ENCODE measurements around the gene AMOT. TPM values are rescaled to one million over a fixed set of nuclear protein-coding genes. Genes with fewer than 3 reads are reported as not detected.

The AMOT gene
- total RNA-seq, 1 experiment from 2014 or later = 1.7 TPM

GRCh38 chrX:112837531-112837930 is 3.1 kb downstream of the AMOT start:
- no peak for DNase-seq (ENCODE audit: low spot score)

- no peak for DNase-seq (ENCODE audit: low spot score)
Observed at GRCh38 chrX:112835019-112835418, 5.6 kb downstream of the AMOT start.

DNA sequence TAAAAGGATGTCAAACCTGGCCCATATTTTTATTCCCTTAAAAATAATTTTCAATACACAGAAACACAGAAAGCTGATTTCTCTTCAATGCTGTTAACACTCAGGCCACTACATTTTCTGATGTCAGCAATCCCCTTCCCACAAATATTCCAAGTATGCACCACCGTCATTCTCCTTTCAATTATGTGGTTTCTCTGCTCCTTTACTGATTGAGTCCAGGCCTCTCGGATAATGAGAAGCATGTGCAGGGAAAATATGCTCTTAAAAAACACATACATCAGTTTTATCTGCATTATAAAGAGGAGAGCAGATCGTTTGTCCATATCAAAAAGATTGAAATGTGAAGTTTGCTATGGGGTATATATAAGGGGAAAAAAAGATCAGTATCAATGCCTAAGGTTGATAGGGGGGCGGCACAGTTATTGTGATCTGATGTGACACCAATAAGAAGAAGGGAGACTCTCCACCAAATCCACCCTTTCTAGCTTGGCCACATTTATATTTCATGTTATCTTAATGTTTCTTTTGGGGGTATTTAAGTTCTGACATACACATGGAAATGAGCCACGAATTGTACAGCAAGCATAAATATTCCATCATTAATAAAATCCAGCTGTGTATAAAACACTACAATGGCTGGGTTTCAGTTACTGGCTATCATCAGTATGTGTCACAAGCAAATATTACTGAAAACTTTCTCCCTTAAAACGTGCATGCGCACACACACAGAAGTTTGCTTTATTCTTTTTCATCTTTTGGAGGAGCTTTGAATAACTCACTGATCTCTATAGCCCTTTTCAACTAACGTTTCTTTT is 6.4 kb downstream of the AMOT start:
- peak; percentile 29 for DNase-seq (ENCODE audit: low spot score)

GRCh38 chrX:112832481-112833095 is 8.0 kb downstream of the AMOT start:
- no peak for DNase-seq (ENCODE audit: low spot score)

DNA sequence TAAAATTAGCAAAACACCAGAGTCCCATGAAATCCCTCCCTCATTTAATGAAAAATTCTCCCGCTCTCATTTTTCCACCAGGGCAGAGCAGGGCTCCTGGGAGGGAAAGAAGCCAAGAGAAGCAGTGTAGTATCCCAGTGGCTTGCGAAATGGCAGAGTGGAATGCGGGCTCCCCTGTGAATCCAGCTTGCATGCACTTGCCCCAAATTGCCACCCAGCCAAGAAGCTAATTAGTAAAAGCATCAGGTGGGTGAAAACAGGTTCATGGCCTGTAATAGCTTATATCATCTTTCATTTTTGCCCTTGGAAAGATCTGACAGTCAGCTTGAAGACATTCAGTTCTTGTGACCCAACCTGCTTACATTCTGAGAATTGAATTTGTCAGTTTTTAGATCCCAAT is 10.1 kb downstream of the AMOT start:
- no peak for DNase-seq (ENCODE audit: low spot score)

- DNase-seq (ENCODE audit: low spot score) = no peak
Observed at GRCh38 chrX:112827292-112827903, 13.2 kb downstream of the AMOT start.

DNA sequence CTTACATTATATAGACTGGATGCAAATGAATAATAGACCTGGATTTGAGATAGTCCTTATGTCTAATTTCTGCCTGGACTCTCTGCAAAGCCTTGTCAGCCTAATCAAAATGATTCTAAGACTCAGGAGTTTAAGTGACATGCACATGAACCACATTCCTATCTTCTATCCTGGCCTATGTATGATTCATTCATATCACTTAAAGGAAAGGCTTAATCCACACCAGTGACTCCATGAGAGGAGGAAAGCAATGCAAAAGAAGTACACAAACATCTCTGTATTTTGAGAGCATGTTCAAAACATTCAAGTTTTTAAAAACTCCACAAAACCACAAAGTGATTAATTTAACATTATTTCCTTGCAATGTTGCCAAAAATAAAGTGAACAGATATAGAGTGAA is 14.6 kb downstream of the AMOT start:
- no peak for DNase-seq (ENCODE audit: low spot score)

DNA sequence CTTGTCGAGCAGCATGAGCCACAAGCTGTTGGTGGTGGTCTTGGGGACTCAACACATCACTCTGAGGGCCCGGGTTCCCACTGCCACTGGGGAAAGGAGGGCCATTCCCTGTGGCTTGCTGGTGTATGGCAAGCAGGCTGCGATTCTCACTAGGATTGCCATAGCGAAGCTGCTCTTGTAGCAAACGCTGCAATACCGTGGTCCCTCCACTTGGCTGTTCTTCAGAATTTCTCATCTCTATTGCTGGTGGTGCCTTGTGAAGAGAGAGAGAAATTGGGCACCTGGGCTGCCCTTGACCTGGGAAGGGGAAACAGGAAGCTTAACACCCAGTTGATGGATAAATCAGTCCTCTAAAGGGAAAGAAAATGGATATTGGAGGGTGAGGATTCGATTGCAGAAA is 17.7 kb downstream of the AMOT start:
- DNase-seq (ENCODE audit: low spot score) = no peak

DNA sequence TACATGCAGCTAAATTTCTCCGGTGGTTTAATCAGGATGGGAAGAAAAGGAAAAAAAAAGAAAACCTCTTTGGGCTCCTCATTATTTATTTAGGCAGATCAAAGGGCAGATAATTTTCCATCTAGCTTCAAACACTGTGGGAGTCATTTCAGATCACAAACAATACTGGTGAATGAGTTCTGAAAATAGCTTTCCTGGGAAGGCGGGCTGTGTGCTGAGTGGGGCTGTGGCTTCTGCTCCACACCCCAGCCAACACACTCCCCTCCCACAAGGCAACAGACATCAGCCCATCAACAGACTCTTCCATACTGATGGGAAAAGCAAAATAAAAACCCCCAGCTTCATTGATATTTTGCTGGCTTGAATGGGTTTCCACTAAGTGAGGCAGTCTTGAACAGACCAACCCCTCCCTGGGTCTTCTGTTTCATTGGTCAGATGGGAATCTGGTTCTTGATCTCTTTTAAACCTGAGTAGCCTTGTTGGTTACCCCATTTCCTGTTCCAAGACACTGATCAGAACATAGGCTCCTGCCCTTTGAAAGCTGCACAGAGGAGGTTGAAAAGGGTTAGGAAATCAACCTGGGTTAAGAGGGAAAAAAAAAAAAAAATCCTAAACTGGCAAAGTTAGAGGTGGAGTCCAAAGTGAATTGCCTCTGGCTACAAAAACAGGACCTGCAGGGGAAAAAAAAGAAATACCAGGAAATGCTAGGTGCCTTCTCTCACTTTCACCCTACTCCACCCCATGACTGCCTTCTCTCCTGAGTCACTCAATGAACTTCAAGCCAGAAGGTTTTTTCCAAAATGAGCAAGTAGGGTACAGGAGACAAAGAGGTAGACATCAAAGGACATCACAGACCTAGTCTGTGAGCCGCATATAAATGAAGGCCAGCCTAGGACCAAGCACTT is 20.0 kb downstream of the AMOT start:
- DNase-seq (ENCODE audit: low spot score) = no peak

DNA sequence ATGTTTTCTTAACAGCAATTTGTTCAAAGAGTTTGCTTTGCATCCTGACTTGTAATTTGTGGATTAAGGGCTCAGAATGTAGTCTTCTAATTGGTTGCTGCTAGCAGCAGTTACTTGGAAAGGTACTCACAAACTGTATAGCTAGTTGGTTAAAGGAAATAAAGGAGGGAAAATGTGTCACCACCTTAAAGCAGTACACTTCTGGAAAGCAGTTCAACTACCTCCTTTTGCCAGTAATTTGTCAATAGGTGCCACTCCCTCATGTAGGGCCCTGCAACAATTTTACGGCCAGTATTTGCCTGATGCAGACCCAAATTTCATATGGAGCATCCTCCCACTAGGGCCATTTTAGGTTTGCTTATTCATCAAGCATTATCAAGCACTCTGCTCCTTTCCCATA is 20.8 kb downstream of the AMOT start:
- DNase-seq (ENCODE audit: low spot score) = no peak

- no peak for DNase-seq (ENCODE audit: low spot score)
Observed at GRCh38 chrX:112819008-112819640, 21.5 kb downstream of the AMOT start.

GRCh38 chrX:112818114-112819007 is 22.3 kb downstream of the AMOT start:
- no peak for DNase-seq (ENCODE audit: low spot score)

DNA sequence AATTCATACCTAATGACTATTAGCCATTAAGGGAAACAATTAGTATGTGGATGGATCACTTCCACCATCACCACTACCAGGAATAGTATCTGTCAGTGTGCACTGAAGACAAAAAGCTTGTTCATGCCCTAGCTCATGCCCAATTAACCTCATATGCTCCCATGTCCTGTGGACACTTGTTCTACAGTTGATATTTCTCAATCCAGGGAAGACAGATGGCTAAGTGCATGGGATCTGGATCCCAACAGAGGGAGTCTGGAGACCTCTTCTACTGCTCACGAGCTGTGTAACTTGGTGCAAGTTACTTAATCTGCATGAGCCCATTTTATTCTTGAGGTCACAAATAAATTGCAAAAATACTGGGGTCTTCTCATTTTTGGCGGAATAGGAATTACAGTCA is 23.7 kb downstream of the AMOT start:
- DNase-seq (ENCODE audit: low spot score) = no peak

- no peak for DNase-seq (ENCODE audit: low spot score)
Observed at GRCh38 chrX:112814496-112814895, 26.1 kb downstream of the AMOT start.

DNA sequence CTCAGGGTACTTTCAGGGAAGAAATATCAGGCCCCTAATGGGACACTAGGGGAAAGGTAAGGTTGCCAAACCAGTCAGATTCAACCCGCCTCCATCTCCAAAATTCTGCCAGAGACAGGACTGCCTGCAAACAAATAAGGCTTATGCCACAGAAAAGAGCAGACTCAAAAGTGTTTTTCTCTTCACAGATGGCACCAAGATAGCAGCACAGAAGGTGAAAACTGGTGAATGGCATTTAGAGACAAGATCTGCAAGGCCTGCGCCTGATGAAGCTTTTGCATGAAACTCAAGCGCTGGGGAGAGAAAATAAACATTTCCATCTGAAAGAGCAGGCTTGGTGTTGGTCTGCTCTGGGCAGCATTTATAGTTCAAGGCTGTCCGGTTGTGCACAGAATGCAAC is 27.9 kb downstream of the AMOT start:
- no peak for DNase-seq (ENCODE audit: low spot score)

DNA sequence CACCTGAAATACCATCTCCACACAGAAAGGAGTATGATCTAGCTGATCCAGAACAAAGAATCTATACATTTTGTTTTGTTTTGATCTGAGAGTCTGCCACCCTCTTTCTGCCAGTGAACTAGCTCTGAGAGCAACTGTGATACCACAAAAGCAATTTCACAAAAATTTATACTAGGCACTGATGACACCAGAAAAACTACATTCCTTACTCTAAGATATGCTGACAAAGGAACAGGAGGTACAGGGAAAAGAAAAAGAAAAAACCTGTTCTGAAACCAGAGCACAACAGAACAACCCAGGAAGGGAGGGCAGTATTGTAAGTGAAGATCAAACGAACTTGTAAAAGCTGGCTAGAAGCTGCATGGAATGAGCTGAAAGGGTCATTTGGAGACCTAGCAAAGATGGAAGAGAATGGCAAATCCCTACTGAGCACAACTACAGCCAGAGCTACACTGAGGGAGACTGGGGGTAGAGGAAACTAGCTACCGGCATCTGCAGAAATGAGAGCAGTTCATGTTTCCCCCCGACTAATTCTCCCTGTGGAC is 31.9 kb downstream of the AMOT start:
- DNase-seq (ENCODE audit: low spot score) = no peak

DNA sequence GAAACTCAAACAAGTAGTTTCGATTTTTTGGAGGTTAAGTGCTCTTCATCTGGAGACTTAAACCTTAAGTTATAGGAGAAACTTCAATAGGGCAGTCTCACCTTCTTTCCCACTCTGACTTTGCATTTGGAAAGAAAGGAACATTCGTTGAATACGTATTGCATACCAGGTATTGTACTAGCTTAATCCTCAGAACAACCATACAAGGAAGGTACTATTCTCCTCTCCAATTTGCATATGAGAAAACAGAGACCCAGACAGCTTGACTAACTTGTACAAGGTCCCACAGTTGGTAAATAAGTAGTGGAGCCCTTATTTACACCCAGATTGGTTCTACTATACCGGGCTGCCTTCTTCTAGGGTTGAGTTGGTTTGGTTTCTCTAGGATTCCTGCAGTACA is 32.6 kb downstream of the AMOT start:
- DNase-seq (ENCODE audit: low spot score) = no peak

DNA sequence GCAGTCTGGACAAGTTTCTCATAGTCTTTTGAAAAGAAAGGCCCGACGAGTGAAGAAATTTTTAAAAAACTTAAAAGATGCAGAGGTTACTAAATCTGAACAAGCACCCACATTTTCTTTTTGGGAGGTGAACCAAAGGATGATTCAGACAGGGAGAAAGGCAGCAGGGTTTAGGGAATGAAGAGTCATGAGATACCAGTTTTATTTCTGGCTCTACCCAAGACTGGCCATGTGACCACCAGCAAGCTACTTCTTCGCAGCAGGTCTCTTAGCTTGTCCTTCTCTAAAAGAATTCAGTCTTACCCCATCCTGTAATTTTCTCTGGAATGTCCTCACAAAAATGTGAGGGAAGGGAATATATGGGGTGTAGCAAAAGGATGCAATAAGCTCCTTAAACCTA is 37.6 kb downstream of the AMOT start:
- DNase-seq (ENCODE audit: low spot score) = no peak

GRCh38 chrX:112802541-112802940 is 38.1 kb downstream of the AMOT start:
- DNase-seq (ENCODE audit: low spot score) = no peak
